NCI-H524 treated with DMSO at 0.1 percent for 48 hours (cell line): ENCODE measurements around the gene SERGEF.

Experiments used
- DNase-seq: peaks from one replicate; lab custom pipeline; 2025; lab: John Stamatoyannopoulos, UW

The SERGEF gene

GRCh38 chr11:17783878-17784277 is 229.0 kb downstream of the SERGEF start:
- DNase-seq = no peak

- no peak for DNase-seq
Observed at GRCh38 chr11:17782603-17783337, 230.1 kb downstream of the SERGEF start.

- no peak for DNase-seq
Observed at GRCh38 chr11:17782145-17782544, 230.7 kb downstream of the SERGEF start.

- no peak for DNase-seq
Observed at GRCh38 chr11:17781626-17782025, 231.2 kb downstream of the SERGEF start.

- DNase-seq = no peak
Observed at GRCh38 chr11:17781221-17781620, 231.6 kb downstream of the SERGEF start.

- no peak for DNase-seq
Observed at GRCh38 chr11:17780668-17781067, 232.2 kb downstream of the SERGEF start.

- no peak for DNase-seq
Observed at GRCh38 chr11:17779861-17780594, 232.8 kb downstream of the SERGEF start.

GRCh38 chr11:17778956-17779860 is 233.6 kb downstream of the SERGEF start:
- no peak for DNase-seq

GRCh38 chr11:17778352-17778751 is 234.5 kb downstream of the SERGEF start:
- DNase-seq = no peak

- no peak for DNase-seq
Observed at GRCh38 chr11:17777738-17778091, 235.1 kb downstream of the SERGEF start.

GRCh38 chr11:17777086-17777737 is 235.6 kb downstream of the SERGEF start:
- DNase-seq = no peak

- DNase-seq = no peak
Observed at GRCh38 chr11:17776212-17776875, 236.5 kb downstream of the SERGEF start.

GRCh38 chr11:17775507-17776211 is 237.2 kb downstream of the SERGEF start:
- DNase-seq = no peak

- no peak for DNase-seq
Observed at GRCh38 chr11:17775035-17775348, 237.9 kb downstream of the SERGEF start.

- no peak for DNase-seq
Observed at GRCh38 chr11:17774232-17775034, 238.4 kb downstream of the SERGEF start.

- DNase-seq = no peak
Observed at GRCh38 chr11:17773674-17774073, 239.2 kb downstream of the SERGEF start.

GRCh38 chr11:17772704-17773600 is 239.9 kb downstream of the SERGEF start:
- DNase-seq = no peak

GRCh38 chr11:17771841-17772401 is 240.9 kb downstream of the SERGEF start:
- DNase-seq = no peak

- DNase-seq = no peak
Observed at GRCh38 chr11:17771415-17771814, 241.4 kb downstream of the SERGEF start.
